NCI-H2081 (cell line): ENCODE results near the gene RNF207.
"Not testable (repeated sequence)": the region's sequence is repeated elsewhere in the genome, so short reads cannot be mapped to it uniquely, and the experiment has no call there.

Source experiments
- DNase-seq, 2 experiments: peaks; one replicate each; lab custom pipeline; 2025; lab: John Stamatoyannopoulos, UW

Gene RNF207

DNA sequence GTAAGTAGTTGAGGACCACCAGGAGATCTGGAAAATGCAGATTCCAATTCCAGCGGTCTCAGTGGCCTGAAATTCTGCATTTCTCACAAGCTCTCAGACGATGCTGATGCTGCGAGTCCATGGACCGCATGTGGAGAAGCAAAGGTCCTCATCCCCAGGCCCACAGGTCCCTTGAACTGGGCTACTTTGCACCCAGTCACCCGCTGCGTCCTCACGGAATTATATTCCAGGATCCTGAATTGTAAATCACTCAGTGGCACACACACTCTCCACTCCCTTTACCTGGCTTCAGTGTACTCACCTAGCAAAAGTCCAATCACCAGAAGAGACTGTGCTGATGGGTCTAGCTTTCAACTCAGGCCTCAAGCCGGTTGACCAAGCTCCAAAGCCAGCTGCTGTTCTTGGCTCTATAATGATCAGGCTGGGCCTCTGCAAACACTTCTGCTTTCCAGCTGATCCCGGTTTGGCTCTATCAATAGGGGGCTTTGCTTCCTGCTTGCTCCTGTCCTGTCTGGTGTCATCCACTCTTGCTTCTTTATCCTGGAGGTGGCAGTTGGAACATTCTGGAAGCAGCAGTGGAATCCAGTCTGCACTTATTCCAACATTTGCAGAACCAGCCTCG lies 5.6 kb upstream of the RNF207 start:
- DNase-seq, result no peak

DNA sequence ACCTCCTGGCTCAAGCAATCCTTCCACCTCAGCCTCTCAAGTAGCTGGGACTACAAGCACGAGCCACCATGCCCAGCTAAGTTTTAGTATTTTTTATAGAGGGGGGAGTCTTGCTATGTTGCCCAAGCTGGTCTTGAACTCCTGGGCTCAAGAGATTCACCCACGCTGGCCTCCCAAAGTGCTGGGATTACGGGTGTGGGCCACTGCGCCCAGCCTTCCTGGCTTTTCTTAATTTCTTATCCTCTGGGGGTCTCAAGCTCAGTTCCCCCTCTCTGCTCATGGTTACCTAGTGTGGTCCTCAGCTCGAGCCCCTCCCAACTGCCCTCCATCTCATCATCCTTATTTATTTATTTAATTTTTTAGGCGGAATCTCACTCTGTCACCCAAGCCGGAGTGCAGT lies 3.7 kb upstream of the RNF207 start:
- DNase-seq, result no peak

DNA sequence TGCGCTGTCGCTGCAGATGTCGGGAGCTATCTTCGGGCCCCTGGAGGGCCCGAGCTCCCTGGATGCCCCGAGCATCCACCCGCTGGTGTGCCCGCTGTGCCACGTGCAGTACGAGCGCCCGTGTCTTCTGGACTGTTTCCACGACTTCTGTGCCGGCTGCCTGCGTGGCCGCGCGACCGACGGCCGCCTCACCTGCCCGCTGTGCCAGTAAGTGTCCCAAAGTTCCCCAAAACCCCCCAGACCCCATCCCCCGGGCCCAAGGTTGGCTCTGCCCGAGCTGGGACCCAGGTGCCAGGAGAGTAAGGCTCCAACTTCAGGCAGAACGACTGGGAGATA lies 569 bp downstream of the RNF207 start:
- no peak for DNase-seq

DNA sequence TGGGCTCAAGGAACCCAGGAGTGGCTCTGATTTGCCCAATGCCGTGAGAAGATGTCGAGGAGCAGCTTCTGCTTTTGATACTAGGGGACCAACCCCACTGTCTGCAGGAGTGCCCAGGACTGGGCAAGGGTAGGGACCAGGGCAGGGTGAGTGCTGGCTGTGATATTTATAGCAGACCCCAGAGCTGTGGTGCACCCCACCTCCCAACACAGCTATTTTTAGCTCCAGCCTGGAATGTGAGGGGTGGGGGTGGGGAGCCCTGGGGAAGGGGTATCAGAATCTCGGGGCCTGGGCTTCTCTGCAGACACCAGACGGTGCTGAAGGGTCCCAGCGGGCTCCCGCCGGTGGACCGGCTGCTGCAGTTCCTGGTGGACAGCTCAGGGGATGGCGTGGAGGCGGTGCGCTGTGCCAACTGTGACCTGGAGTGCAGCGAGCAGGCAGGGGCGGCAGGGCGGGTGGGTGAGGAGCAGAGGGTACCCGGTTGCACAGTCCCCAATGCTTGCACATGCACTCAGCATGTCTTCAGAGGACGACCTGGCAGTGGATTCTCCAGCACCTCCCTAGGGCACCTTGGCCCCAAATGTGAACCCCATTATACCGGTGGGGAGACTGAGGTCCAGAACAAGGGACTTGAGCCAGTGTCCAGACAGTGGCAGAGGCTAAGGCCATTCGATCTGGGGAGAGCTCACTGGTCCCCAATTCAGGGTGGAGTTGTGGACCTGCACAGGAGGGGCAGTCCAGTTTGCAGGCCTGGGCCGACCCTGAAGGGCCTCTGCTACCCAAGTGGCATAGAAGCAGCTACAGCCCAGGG lies 1.4 kb downstream of the RNF207 start:
- no peak for DNase-seq

DNA sequence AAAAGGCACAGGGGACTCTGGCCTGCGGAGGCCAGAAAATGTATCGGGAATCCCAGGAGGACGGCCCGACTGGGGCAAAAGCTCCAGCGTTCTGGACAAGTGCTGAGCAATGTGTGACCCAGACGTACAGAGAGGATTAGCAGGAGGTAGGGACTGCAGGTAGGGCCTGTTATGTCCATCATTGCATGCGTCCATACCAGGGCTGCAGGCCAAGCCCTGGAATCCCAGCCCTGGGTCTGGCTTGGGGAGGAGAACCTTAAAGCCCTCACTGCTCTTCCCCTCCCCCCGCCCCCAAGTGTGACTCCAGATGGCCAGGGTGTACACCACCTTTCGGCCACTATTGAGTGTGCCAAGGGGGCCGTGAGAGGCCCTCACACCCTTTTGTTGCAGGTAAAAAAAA lies 2.0 kb downstream of the RNF207 start:
- no peak for DNase-seq

DNA sequence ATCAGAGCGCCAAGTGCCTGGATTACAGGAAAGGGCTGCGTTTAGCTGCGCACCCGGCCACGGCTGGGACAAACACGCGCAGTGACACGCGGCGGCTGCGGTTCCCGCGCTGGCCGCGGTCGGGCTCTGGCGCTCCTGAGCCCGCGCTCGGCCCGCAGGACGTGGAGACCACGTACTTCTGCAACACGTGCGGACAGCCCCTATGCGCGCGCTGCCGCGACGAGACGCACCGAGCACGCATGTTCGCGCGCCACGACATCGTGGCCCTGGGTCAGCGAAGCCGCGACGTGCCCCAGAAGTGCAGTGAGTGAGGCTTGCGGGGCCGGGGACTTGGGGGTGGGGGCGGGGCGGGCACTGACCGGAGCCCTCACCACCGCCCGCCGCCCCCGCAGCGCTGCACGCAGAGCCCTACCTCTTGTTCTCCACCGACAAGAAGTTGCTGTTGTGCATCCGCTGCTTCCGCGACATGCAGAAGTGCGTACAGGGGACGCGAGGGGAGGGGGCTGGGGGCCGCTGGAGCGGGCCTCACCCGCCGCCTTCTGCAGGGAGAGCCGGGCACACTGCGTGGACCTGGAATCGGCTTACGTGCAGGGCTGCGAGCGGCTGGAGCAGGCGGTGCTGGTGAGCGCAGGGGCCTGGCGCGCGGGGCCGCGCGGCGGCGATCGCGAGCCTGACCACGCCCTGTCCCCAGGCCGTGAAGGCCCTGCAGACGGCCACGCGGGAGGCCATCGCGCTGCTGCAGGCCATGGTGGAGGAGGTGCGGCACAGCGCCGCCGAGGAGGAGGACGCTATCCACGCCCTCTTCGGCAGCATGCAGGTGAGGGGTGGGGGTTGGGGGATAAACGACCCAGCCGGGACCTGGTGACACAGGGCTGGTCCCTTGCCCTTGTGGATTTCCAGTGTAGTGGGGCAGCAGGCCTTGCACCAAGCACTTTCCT lies 3.1 kb downstream of the RNF207 start:
- DNase-seq, result no peak

DNA sequence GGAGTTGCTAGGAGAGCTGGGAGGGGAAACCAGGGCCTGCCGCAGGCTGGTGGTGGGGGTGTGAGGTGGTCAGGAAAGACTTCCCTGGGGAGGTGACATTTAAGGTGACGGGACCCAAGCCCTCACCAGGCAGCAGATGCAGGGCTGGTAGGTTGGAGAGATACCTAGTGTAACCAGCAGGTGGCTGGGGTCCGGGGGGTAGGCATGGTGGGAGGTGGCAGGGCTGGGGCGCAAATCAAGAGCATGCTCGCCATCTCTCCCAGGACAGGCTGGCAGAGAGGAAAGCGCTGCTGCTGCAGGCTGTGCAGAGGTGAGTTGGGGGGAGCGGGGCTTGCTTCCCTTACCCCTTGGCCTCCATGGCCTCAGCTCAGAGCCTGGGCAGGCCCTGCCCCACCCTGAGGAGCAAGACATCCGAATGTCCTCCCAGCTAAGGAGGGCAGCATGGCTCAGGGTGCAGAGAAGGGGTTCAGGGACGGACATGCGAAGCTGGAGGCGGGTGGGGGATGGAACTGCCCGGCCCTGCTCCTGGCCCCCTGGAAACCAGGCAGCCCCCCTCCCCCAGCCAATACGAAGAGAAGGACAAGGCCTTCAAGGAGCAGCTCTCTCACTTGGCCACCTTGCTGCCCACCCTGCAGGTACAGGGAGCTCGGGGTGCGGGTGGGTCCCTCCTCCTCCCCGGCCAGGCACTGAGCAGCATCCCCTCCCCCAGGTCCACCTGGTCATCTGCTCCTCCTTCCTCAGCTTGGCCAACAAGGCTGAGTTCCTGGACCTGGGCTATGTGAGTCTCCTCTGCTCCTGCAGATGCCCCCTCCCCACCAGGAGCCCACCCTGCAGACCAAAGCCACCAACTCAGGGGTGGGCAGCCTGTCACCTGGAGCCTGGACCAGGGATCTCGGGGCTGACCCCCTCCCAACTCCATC lies 4.0 kb downstream of the RNF207 start:
- DNase-seq, result no peak

DNA sequence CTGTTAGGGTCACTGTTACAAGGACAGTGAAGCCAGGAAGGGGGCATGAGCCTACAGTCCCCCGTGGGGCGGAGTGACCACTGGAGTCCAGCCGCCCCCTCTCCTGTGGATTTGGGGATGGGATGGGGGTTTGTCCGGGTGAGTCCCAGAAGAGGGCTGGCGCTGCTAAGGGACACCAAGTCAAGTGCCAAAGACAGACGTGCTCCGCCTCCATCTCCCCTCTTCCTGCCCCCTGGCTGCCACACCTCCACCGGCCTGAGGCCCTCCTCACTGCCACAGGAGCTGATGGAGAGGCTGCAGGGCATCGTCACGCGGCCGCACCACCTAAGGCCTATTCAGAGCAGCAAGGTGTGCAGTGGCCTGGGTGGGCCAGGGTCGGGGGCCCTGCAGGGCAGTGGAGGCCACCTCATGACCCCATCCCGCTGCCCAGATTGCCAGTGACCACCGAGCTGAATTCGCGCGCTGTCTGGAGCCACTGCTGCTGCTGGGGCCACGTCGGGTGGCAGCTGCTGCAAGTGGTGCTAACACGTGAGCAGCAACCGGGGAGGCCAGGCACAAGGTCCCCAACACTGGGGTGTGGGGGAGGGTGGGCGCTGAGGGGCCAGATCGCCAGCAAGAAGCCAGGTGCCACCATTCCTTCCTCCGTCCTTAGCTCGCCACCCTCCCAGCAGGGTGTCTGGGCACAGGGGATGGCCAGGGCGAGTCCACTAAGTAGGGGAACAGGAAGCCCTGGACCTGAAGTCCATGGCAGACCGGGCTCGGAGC lies 4.9 kb downstream of the RNF207 start:
- no peak for DNase-seq

DNA sequence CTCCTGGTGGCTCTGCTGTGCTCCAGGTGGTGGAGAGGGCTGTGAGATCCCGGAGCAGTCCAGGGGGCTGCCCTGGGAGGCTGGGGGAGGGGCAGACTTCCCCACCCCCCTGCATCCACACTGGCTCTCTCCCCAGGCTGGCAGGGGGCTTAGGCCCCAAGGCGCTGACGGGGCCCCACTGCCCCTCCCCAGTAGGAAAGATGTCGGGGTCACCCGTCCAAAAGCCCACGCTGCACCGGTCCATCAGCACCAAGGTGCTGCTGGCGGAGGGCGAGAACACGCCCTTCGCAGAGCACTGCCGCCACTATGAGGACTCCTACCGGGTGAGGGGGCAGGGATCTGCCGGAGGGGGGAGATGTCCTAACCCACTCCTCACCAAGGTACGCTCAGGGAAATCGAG lies 5.8 kb downstream of the RNF207 start:
- DNase-seq, result no peak

DNA sequence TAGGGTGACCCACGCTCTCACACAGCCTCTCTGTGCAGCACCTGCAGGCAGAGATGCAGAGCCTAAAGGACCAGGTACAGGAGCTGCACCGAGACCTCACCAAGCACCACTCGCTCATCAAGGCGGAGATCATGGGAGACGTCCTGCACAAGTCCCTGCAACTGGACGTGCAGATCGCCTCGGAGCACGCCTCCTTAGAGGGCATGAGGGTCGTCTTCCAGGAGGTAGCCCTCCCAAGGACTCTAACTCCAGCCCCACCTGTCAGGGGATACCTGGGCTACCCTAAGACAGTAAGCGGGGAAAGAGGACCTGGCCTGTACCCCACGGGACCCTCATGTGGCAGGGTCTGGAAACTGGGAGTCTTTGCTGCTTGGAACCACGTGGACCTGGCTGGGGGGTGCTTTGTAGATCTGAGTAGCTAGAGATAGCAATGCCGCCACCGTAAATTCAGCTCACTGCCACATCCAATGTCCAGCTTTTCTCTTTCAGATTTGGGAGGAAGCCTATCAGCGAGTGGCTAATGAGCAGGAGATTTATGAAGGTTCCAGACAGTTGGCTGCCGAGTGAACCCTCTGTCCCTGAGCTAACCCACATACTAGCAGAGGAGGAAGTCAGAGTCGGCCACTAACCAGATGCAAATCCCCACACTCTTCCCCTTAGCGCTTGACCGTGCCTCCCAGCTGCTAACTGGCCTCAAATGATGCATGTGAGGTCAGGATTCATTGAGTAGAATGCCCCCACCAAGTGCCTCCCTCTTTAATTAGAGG lies 6.5 kb downstream of the RNF207 start:
- DNase-seq, result no peak

DNA sequence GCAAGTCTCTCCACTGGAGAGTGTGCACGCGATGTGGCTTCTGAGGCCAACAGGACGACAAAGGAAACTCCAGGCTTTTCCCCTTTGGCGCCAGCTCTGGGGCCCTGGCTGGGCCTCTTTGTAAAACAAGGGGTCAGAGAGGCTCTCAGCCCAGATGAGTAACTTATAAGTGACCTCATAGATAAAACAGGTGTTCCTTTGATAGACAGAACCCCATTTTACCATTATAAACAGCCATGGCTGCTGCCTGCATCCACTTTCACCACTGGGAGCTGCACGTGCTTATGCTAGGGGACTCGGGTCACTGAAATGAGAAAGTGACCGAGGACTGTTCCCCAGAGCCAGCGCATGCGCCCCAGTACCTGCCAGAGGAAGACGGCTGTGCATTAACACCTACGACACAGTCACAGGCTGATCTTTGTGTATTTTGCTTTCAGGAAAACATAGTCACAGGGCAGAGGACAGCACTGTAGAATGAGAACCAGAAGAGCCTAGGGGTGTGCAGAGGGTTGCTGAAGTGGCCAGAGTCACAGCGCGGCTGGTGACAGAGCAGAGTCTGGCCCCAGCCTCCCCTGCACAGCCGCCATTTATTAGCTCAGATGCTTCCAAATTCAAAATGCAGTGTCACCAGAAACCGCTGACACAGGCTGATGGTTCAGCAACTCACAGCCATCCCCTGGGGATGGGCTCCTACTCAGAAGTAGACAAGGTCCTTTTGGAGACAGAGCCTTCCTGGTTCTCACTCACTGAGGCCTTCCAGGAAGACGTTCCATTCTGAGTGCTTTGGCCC lies 12.7 kb downstream of the RNF207 start:
- DNase-seq, result no peak

DNA sequence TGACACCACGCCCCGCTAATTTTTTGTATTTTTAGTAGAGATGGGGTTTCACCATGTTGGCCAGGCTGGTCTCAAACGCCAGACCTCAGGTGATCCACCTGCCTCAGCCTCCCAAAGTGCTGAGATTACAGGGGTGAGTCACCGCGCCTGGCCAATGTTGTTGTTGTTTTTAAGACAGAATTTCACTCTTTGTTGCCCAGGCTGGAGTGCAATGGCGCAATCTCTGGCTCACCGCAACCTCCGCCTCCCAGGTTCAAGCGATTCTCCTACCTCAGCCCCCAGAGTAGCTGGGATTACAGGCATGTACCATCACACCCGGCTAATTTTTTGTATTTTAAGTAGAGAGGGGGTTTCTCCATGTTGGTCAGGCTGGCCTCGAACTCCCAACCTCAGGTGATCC lies 13.7 kb downstream of the RNF207 start:
- DNase-seq, result not testable (repeated sequence)

DNA sequence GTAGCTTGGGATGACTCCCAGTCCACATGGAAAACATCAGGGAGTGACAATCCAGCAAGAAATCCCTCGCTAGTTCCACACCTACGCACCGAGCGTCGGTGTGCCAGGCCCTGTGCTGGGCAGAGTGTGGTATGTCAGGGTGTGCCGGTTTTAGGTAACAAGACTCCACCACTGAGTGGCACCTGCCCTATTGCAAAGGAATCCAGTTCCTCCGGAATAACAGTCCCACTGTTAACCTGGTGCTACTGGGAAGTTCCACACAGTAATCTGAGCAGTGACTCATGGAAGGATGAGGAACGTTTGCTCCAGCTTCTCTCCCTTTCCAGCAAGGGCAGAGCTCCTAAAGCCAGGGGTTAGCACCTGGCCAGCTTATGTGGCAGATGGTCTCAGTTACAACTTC lies 14.3 kb downstream of the RNF207 start:
- no peak for DNase-seq

DNA sequence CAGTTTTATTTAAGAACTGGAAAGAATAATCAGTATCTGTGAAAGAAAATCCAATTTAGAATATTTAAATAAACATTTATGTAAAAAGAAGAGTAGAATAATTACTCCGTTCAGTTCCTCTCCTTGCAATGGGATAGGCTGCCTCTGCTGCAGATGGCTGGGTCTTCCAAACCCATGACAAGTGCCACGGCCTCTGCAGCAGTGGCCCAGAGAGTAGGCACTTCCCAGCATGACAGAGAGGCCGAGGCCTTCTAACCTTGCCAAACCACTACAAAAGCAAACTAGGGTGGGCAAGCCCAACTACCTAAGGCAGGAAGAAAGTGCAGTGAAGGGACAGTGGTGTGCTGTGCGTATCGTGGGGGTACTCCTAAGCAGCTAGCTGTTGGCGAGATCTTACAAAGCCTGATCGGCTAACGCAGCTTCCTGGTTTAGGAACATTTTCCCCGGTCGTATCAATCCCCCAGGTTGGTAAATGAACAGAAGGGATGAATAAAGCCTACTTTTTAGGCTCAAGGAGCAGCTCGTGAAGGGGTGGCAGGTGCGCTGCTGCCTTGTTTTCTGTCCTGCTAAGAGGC lies 15.4 kb downstream of the RNF207 start:
- no peak for DNase-seq

DNA sequence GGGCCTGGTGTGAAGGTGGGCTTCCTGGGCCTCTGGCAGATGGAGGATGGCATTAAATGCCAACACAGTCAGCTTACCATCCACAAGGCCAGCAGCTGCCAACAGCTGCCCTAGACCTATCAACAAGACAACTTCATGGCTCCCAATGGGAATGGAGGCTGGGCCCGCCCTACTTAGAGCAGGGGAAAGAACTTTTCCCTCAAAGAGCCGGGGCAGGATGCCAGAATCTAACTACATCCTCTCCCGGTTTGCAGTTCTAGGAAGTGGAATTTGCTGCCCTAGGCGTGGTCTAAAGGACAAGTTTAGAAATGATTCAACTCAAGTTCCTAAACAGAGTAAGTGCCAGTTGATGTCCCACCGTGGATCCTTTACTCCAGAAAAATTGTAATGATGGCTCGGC lies 16.7 kb downstream of the RNF207 start:
- DNase-seq, result no peak

DNA sequence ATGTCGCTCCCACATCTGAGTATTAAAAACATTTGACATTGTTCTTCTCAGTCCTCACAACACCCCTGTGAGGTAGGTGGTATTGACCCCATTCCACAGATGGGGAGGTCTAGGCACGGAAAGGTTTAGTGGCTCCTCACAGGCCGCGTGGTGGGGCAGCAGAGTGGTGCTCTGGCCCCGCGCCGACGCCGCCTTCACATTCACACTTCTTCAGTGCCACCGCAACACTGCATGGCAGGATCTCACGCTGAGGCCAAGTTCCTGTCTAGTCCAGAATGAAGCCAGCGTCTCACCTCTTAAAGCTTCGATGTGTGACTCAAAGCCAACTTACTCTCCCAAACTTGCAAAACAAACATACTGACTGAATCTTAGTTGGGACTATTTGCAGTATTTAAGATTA lies 17.7 kb downstream of the RNF207 start:
- DNase-seq, result no peak

DNA sequence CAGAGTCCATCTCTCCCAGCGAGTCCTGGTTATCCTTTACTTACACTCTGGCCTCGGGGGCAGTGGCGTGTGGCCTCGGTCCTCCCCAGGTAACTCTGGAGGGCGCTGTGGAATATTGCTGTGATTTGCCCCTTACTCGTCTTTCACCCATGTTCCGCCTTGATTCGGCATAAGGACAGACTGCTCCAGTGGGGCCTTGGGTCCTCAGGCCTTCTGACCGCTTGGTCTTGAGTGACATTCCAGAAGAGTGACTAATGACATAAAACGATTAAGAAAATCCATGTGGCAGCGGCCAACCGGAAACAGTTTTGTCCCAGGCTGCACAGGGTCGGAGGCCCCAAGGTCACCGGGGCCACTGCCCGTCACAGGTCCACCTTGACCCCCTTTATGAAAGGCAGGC lies 18.8 kb downstream of the RNF207 start:
- no peak for DNase-seq

DNA sequence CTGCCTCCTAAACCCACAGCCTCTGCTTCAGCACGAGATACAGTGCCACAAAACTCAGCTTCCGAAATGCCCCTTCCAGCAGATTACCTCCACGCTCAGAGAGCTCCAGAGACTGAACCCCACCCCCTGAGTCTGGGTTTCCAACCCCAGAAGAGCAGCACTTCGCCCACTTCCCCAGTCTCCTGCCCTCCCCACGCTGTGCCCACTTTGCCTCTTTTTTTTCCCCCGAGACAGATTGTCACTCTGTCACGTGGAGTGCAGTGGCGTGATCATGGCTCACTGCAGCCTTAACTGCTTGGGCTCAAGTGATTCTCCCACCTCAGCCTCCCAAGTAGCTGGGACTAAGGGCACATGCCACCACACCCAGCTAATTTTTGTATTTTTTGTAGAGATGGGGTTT lies 19.7 kb downstream of the RNF207 start:
- no peak for DNase-seq

DNA sequence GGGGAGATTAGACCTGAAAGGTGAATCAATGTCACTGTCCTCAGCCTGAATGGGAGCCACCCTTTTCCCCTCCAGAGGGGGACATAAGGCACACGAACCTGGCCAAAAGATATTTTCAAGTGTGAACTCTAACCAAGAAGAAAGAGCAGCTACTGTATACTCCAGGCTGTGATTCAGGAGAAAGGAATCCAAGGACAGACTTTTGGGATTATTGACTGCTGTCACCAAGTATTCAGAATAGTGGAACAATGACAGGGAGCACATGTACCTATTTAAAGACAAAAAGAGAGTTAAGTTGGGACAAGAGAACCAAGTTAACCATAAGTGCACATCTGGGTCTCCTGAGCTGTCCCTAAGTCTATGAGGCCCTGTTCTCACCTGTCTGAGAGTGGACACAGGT lies 27.5 kb downstream of the RNF207 start:
- no peak for DNase-seq
